ENCODE measurements around the gene LRRC3.
A peak's percentile ranks its signal among the peaks of the same experiment; 100 is the strongest.

Gene LRRC3

GRCh38 chr21:44423941-44424607 is 31.2 kb upstream of the LRRC3 start:
- DNase-seq (ENCODE audit: low read depth in 2 of 2, low spot score in 1 of 2) = no peak

DNA sequence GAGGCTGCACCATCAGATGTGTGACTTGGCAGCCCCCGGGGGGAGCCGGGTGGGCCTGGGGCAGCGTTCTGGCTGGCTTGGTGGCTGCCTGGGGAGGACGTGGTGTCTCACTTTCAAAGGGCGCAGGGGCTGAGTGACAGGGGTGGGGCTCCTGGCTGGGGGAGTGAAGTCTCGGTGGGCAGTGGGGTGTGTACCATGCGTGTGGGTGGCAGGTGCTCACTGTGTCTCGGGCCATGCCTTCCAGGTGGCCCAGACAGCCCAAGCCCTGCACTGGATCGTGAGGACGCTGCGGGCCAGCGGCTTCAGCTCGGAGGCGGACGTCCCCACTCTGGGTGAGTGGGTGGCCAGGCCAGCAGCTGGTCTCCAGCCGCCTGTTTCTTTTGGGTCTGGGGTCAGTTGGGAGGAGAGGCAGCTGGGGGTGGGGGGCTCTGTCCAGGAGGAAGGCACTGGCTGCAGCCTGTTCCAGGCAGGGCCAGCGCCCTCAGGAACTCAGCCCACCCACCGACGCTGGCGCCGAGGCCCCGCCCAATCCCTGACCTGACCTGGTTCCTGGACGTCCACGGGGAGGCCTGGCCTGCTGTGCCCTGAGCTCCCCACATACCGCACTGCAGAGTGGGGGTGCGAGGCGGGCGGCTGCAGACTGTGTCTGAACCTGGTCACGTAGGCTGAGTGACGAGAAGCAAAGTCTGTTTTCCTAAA is 30.6 kb upstream of the LRRC3 start:
- no peak for DNase-seq (ENCODE audit: low read depth in 2 of 2, low spot score in 1 of 2)

DNA sequence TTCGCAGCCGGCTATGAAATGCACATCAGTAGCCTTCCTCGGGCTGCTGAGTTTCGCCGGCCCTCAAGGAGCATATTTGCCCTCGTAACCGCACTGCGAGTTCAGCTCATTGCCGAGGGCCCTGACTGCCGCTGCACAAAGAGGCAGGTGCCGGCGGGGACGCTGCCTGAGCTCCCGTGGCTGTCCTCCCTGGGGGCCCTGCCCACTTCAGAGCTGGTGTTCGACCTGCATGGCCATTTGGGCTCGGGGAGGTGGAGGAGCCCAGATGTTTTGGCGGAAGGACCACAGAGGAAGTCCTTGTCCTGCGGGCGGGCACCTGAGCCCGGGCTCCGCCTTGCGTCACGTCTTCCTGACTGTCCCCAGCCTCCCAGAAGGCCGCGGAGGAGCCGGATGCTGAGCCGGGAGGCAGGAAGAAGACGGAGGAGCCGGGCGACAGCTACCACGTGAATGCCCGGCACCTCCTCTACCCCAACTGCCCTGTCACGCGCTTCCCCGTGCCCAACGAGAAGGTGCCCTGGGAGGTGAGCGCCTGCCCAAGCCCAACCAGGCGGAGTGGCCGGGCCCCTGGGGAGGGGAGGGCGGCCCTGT is 29.9 kb upstream of the LRRC3 start:
- DNase-seq (ENCODE audit: low read depth in 2 of 2, low spot score in 1 of 2) = no peak

DNA sequence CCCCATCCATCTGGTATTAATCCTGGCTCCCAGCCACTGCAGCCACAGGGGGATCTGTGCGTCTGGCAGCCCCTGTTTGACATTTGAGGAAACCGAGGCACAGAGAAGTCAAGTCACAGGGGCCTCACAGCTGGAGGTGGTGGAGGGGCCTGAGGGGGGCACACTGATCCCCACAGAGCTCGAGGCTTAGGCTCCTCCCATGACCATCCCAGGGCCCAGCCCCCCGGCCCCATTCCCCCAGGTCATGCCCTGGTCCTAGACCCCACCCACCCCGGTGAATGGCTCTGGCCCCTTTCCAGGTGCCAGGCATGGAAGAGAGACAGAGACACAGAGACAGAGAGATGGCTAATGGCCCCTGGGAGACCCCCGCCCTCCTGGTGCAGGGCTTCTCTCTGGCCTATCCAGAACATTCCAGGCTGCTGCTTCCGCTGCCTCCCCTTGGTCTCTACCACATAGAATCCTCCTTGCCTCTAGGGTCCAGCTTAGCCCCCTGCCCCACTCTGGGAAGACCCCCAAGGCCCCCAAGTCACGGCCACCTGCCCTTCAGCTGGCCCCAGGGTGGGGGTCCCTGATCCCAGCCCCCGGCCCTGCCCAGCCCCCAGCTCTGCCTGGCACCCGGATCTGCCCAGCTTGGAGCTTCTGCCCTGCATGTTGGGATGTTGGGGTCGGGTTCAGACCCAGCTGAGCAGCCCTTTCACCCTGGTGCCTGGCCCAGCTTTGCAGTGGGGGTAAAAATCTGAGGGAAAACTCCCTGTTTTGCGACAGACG is 29.2 kb upstream of the LRRC3 start:
- DNase-seq (ENCODE audit: low read depth in 2 of 2, low spot score in 1 of 2) = no peak

DNA sequence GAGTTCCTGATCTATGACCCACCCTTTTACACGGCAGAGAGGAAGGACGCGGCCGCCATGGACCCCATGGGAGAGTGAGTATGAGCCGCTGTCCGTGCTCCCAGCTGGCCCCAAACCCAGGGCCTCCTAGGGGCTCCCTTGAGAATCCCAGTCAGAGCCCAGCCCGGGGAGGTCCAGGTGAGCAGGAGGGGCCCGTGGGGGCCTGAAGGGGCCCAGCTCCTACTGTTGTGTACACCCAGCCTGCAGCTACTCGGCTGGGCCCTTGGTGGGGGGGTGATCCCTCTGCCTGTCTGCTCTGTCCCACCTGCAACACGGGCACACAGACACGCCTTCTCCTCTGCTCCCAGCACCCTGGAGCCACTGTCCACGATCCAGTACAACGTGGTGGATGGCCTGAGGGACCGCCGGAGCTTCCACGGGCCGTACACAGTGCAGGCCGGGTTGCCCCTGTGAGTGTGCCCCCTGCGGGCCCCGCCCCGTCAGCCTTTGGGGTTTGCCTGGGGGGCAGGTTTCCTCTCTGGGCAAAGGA is 28.6 kb upstream of the LRRC3 start:
- DNase-seq (ENCODE audit: low read depth in 2 of 2, low spot score in 1 of 2) = no peak

DNA sequence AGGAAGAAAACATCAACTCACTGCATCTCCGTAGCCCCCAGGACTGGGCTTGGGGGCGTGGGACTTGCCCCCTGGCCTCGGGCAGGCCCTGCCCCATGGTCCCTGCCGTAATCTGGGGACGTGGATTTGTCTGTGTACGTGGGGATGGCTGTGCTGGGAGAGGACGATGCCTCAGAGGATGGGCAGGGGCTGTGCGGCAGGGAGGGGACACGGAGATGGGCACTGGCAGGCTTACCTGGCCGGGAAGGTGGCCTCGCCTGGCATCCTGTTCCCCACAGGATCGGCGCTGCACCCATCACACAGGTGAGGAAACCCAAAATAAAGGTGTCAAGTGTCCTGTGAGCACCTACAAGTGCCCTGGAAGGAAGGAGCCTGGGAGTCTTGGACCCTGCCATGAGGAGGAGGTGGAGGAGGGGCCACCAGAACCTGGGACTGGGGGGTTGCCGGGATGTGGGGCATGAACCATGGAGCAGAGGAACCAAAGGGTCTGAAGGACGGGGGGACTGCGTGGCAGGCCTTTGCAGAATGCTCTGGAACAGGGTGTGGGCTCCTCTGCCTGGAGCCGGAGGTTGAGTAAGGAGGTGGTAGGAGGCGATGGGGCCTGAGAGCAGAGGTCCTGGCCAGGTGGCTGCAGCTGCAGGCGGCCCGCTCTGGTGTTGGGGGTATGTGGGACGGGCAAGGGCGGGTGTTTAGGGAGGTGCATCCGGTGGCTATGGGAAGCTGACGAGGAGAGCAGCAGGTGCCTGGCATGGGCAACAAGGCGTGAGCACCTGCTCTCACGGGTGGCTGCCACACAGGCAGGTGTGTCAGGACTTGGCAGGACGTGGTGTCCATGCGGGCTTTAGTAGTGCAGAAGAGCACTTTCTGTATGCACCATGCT is 27.8 kb upstream of the LRRC3 start:
- no peak for DNase-seq (ENCODE audit: low read depth in 2 of 2, low spot score in 1 of 2)

GRCh38 chr21:44428281-44428960 is 26.9 kb upstream of the LRRC3 start:
- peak in 1 of 2 donors; percentile 8 for DNase-seq (ENCODE audit: low read depth in 2 of 2, low spot score in 1 of 2)

DNA sequence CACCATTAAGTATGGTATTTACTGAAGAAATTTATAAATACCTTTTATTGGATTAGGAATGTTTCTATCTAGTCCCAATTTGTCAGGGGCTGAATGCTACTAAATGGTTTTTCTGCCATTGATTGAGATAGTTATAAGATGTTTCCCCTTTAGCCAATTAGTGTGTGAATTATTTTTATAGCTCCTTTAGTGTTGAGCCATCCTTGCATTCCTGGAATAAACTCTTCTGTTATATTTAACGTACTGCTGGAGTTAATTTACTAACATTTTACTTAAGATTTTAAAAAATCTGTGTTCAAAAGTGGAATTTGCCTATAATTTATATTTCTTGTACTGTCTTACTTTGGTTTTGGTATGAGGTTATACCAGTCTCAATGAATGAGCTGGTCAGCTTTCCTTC is 25.4 kb upstream of the LRRC3 start:
- DNase-seq (ENCODE audit: low read depth in 2 of 2, low spot score in 1 of 2) = no peak

DNA sequence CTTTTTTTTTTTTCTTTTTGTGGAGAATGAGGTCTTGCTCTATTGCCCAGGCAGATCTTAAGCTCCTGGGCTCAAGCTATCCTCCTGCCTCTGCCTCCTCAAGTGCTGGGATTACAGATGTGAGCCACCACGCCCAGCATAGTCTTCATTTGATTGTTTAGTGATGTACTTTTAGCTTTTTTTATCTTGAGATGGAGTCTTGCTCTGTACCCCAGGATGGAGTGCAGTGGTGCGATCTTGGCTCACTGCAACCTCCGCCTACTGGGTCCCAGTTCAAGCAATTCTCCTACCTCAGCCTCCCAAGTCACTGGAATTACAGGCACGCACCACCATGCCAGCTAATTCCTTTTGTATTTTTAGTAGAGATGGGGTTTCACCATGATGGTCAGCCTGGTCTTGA is 24.0 kb upstream of the LRRC3 start:
- DNase-seq (ENCODE audit: low read depth in 2 of 2, low spot score in 1 of 2) = no peak

DNA sequence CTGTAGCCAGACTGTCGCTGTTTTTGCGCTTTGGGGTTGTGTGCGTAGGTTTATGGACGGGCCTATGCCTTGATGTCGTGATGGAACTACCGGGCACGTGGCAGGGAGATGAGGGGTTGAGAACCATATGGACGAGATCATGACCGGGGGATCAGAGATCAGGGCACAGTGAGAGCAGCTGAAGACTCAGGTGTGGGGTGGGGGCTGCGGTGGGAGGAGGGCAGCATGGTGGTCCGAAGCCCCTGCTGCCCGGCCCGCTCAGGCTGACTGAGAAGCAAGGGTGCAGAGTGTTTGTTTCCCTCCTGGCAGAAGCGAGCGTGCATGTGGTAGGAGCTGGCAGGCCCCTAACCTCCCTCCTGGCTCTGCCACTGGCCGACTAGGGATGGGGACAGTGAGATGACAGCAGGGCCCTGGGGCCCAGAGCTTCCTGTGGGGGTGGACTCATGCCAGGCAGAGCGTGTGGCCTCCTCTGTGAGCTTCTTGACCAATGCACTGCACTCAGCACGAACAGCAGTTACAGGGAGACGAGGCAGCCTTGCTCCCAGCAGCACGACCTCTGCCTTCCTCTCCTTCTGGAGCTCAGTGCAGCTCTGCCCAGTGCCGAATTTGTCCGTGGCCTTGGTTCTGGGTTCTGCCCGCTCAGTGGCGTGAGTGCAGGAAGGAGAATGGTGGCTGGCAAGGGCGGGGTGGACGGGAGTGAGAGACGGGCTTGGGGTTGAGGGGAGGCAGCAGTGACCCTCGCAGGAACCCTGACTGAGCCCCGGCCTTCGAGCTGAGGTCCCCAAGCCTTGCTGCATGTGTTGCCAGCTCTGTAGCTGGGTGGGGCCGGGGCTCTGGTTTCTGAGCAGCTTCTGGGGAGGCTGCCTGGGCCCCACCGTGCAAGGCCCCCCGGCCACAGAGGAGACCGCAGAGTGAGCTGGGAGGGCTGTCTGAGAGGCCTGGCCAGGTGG is 22.2 kb upstream of the LRRC3 start:
- DNase-seq (ENCODE audit: low read depth in 2 of 2, low spot score in 1 of 2) = no peak

GRCh38 chr21:44433791-44434567 is 21.3 kb upstream of the LRRC3 start:
- DNase-seq (ENCODE audit: low read depth in 2 of 2, low spot score in 1 of 2) = no peak

DNA sequence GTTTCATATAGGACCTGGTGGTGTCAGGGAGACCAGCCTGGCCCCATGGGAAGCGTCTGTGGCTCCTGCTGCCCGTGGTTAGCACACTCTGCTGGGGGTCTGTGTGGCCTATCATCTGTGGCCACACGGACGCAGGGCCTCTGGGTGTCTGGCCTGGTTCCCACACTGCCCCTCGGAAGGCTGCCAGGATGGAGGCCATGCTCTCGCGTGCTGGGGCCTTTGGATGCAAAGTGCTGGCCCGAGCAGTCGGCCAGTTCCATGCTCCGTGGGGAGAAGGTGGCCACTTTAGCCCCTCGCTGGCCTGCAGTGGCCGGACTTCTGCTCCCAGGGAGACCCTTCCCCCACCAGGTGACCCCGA is 20.8 kb upstream of the LRRC3 start:
- DNase-seq (ENCODE audit: low read depth in 2 of 2, low spot score in 1 of 2) = no peak

DNA sequence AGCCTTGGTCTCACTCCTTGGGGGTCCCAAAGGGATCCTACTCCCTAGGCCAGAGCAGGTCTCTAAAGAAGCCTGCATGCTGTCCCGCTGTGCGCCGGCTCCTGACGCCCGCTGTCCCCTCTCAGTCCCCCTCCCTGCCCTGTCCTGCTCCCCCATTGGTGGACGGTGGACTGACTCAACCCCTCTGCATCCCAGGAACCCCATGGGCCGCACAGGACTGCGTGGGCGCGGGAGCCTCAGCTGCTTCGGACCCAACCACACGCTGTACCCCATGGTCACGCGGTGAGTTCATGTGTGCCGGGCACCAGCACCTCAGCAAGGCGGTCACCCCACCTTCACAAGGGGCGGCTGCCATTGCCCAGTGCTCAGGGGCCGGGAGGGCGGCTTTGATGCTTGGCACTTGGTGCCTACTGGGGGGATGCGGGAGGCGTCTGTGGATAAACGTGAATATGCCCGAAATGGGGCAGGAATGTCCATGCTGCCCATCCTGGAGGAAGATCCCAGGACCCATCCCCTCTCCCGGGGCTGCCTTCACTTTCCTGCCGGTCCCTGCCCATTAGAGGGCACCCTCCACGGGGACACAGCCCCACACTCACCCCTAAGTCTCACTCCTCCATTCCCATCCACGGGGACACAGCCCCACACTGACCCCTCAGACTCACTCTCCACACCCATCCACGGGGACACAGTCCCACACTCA is 20.2 kb upstream of the LRRC3 start:
- no peak for DNase-seq (ENCODE audit: low read depth in 2 of 2, low spot score in 1 of 2)

- no peak for DNase-seq (ENCODE audit: low read depth in 2 of 2, low spot score in 1 of 2)
These were observed 19.1 kb upstream of the LRRC3 start for GRCh38 chr21:44436111-44436611.

- DNase-seq (ENCODE audit: low read depth in 2 of 2, low spot score in 1 of 2) = no peak
These were observed 18.4 kb upstream of the LRRC3 start for GRCh38 chr21:44436958-44437357.

- DNase-seq (ENCODE audit: low read depth in 2 of 2, low spot score in 1 of 2) = no peak
These were observed 18.0 kb upstream of the LRRC3 start for GRCh38 chr21:44437371-44437695.

DNA sequence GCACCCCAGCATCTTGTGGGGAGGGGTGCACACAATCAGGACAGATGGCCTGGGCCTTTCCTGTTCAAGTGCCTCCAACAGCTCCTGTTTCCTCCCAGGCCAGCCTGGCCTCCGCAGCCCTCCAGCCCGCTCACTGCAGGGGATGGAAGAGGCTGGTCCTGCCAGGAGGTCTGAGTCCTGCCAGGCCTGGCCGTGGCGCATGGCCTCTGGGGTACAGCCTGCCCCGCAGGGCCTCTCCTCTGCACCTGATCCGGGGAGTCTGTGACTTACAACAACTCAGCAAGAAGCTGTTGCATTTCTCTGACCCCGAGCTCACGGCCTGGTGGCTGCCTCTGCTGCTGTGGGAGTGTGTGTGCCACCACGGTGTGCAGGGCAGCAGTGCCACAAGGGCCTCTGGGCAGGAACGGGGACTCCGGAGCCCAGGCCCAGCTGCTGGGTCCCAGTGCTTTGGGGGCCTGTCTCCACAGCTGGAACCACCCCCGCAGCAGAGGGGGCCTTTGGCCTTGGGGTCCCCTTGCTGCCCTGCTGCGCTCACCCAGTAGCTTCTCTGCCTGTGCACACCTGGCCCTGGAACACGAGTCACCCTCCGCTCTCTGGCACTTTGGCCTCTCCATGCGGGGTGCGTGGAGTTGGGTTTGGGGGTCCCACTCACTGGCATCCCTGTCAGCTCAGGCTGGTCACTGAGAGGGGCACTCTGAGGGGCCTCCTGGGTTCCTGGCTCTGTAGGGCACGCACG is 17.4 kb upstream of the LRRC3 start:
- DNase-seq (ENCODE audit: low read depth in 2 of 2, low spot score in 1 of 2) = no peak
